Endothelial cell of umbilical vein (primary cell): ENCODE data around the gene NPLOC4. TPM values are rescaled to one million over a fixed set of nuclear protein-coding genes. Genes with fewer than 3 reads are reported as not detected.

Experiments used
- BruUV-seq: library from RNA; stranded (reverse); fragments of 400-500 nt; replicated peaks from 2 replicates; lab custom pipeline; 2021; lab: Mats Ljungman, UMichigan
- CTCF ChIA-PET: fragments of 300-600, 350-600 bp; sonication (Branson Sonifier 250); formaldehyde crosslinking; loops from one replicate; lab custom pipeline; 2021; ENCODE audit warnings: antibody characterized with exemption, inconsistent platforms; lab: Charles Lee
- POLR2A ChIA-PET: fragments of 300-600, 350-600 bp; sonication (Branson Sonifier 250); formaldehyde crosslinking; loops from one replicate; lab custom pipeline; 2021; ENCODE audit warnings: antibody characterized with exemption, inconsistent platforms; lab: Charles Lee
- DNase-seq: peaks from one replicate; pipeline ENCODE4 v3.0.0-alpha.2; 2011; ENCODE audit warnings: low read depth, low spot score
- FAIRE-seq: peaks from 2 replicates; lab custom pipeline; 2011; peaks lifted over from hg19 to GRCh38; lab: Jason Lieb, UNC
- H2AFZ ChIP-seq: 2 replicates; pipeline ENCODE4 v1.6.0; 2012; ENCODE audit warnings: low read depth, low read length, control low read depth, inconsistent platforms
- H3K27ac ChIP-seq: 2 replicates; pipeline ENCODE4 v1.5.1; 2011; ENCODE audit warnings: low read depth, mild to moderate bottlenecking, control low read depth, low read length, moderate library complexity; ENCODE audit not compliant: insufficient read depth
- H3K27me3 ChIP-seq, 2 experiments: 2 replicates each; pipeline versions ENCODE4 v1.6.0 to v1.6.1; 2011; ENCODE audit warnings: low read length in 2 of 2, mixed read lengths in 1 of 2; ENCODE audit not compliant: control insufficient read depth in 2 of 2, insufficient read depth in 2 of 2
- H3K36me3 ChIP-seq, 2 experiments: 2 replicates in 1 of 2; 3 replicates in 1 of 2; pipeline ENCODE4 v1.5.1; 2011; ENCODE audit warnings: low read length in 2 of 2, mild to moderate bottlenecking in 1 of 2, moderate library complexity in 1 of 2; ENCODE audit not compliant: control insufficient read depth in 2 of 2, insufficient read depth in 2 of 2; ENCODE audit errors: extremely low read depth in 1 of 2
- H3K4me1 ChIP-seq: 3 replicates; pipeline ENCODE4 v1.5.1; 2011; ENCODE audit warnings: mild to moderate bottlenecking, low read length; ENCODE audit not compliant: control insufficient read depth, insufficient read depth; ENCODE audit errors: extremely low read depth
- H3K4me2 ChIP-seq: 2 replicates; pipeline ENCODE4 v1.6.1; 2011; ENCODE audit warnings: low read length, control low read depth, mixed read lengths; ENCODE audit not compliant: insufficient read depth
- H3K4me3 ChIP-seq, 3 experiments: fragments of 200-600 bp in 1 of 3; sonication (generic), shearing (Covaris generic) in 1 of 3; replicated peaks in 1 of 3; 2 replicates each; pipeline ENCODE4 v1.5.1; 2011 to 2016; ENCODE audit warnings: control low read depth in 3 of 3, low read length in 3 of 3, mild to moderate bottlenecking in 2 of 3, inconsistent platforms in 1 of 3, low read depth in 1 of 3, moderate library complexity in 1 of 3; ENCODE audit not compliant: insufficient read depth in 1 of 3
- H3K79me2 ChIP-seq: 2 replicates; pipeline ENCODE4 v1.6.0; 2012; ENCODE audit warnings: low read length, inconsistent platforms; ENCODE audit not compliant: control insufficient read depth, insufficient read depth
- H3K9ac ChIP-seq: replicated peaks from 2 replicates; pipeline ENCODE3; 2011; ENCODE audit warnings: low read length, control low read depth; ENCODE audit not compliant: insufficient read depth; ENCODE audit errors: extremely low read depth
- H3K9me1 ChIP-seq: replicated peaks from 3 replicates; pipeline ENCODE4 v1.6.0; 2011; ENCODE audit warnings: mild to moderate bottlenecking, low read length; ENCODE audit not compliant: control insufficient read depth, insufficient read depth; ENCODE audit errors: extremely low read depth
- H3K9me3 ChIP-seq: replicated peaks from 2 replicates; pipeline ENCODE4 v1.5.1; 2012; ENCODE audit warnings: low read length, inconsistent platforms; ENCODE audit not compliant: control insufficient read depth, insufficient read depth
- H4K20me1 ChIP-seq: replicated peaks from 2 replicates; pipeline ENCODE3; 2011; ENCODE audit warnings: mild to moderate bottlenecking, low read length; ENCODE audit not compliant: control insufficient read depth, insufficient read depth; ENCODE audit errors: extremely low read depth
- CTCF ChIP-seq, 2 donors: IDR thresholded peaks; 1 replicate in 1 of 2; 2 replicates in 1 of 2; pipeline ENCODE4 v1.5.1; 2011; ENCODE audit warnings: low read length in 2 of 2, mild to moderate bottlenecking in 2 of 2, moderate library complexity in 2 of 2, control low read depth in 1 of 2, inconsistent platforms in 1 of 2, low read depth in 1 of 2; ENCODE audit not compliant: insufficient read depth in 1 of 2; ENCODE audit errors: extremely low read depth in 1 of 2
- EZH2 ChIP-seq: IDR thresholded peaks from 2 replicates; pipeline ENCODE4 v1.6.1; 2012; ENCODE audit warnings: borderline replicate concordance, low read depth, mild to moderate bottlenecking, moderate library complexity, low read length, inconsistent platforms; ENCODE audit not compliant: severe bottlenecking
- FOS ChIP-seq: IDR thresholded peaks from 2 replicates; pipeline ENCODE4 v1.6.1; 2011; ENCODE audit warnings: mild to moderate bottlenecking, low read length, moderate library complexity, borderline replicate concordance; ENCODE audit not compliant: insufficient read depth
- GATA2 ChIP-seq: IDR thresholded peaks from 2 replicates; pipeline ENCODE4 v1.7.0; 2011; ENCODE audit warnings: low read depth, mild to moderate bottlenecking, moderate library complexity, mixed read lengths, low read length; ENCODE audit not compliant: insufficient read length, insufficient read depth
- JUN ChIP-seq: IDR thresholded peaks from 2 replicates; pipeline ENCODE4 v1.6.1; 2011; ENCODE audit warnings: borderline replicate concordance, low read depth; ENCODE audit not compliant: insufficient read length, insufficient read depth
- MAX ChIP-seq: IDR thresholded peaks from 2 replicates; pipeline ENCODE4 v1.6.1; 2011; ENCODE audit not compliant: insufficient read depth, insufficient read length
- MYC ChIP-seq: IDR thresholded peaks from one replicate; pipeline ENCODE4 v1.6.1; 2011; ENCODE audit warnings: mild to moderate bottlenecking, low read depth, low read length
- POLR2A ChIP-seq: IDR thresholded peaks from 2 replicates; pipeline ENCODE4 v1.6.1; 2012; ENCODE audit warnings: low read depth, mild to moderate bottlenecking, control low read depth, low read length
- POLR2AphosphoS5 ChIP-seq: IDR thresholded peaks from 2 replicates; pipeline ENCODE4 v1.6.1; 2012; ENCODE audit warnings: low read depth, mild to moderate bottlenecking, control low read depth, low read length, moderate library complexity; ENCODE audit not compliant: insufficient read depth
- dilution Hi-C: fragments of 300-500 bp; cut with MboI; formaldehyde crosslinking; loops from one replicate; pipeline ENCODE4 v1.15.0; 2019; ENCODE audit warnings: low sequenced_read_pairs; ENCODE audit not compliant: extremely low pct_ligation_motif_present
- intact Hi-C: fragments of 100-400 bp; cut with micrococcal nuclease; formaldehyde crosslinking; loops from one replicate; pipeline ENCODE4 v1.10.0; 2022
- polyA plus RNA-seq, 4 experiments: library from polyadenylated mRNA; depleted of rRNA in 3 of 4; stranded (reverse) in 3 of 4; unstranded in 1 of 4; fragments of >200 nt; gene quantifications; 2 replicates each; pipeline versions ENCODE4 v1.2.1 to v1.2.3, GENCODE V29; 2011 to 2012; ENCODE audit warnings: missing spikeins in 1 of 4
- total RNA-seq: library from RNA; stranded (reverse); gene quantifications from 2 replicates; pipeline ENCODE4 v1.2.3, GENCODE V29; 2021

The NPLOC4 gene
- total and polyA plus RNA-seq, 2 donors (not counting 3 experiments of a cell fraction or from before 2014, with no cell fraction given): 150 to 175 TPM

- no peak overlapping the region for H3K4me2 ChIP-seq
- H3K9me3 ChIP-seq: no peaks in the 10 kb centered on the region
- no peaks in the 10 kb centered on the region for H3K9me1 ChIP-seq
- no peak overlapping the region for H3K27ac ChIP-seq
- no peak overlapping the region for H2AFZ ChIP-seq
- intact Hi-C loops (no loop called here), dilution Hi-C loops (no loop called here)
- DNase-seq: no peak
- no peak for FAIRE-seq
- no peak overlapping the region for H3K4me3 ChIP-seq
- no peak overlapping the region for H3K9ac ChIP-seq
- H3K27me3 ChIP-seq: peaks cover 5 to 18% of the 10 kb centered on the region in 2 experiments
- no peaks in the 10 kb centered on the region for H4K20me1 ChIP-seq
- no peaks in the 10 kb centered on the region for H3K36me3 ChIP-seq
- H3K4me1 ChIP-seq: peaks cover 3% of the 10 kb centered on the region
- no peak for TF ChIP-seq MAX
- TF ChIP-seq JUN: no peak
- no peak for TF ChIP-seq POLR2A
- no peak for TF ChIP-seq FOS
- TF ChIP-seq POLR2AphosphoS5: no peak
- TF ChIP-seq GATA2: no peak
- no peak for TF ChIP-seq EZH2
- TF ChIP-seq MYC: no peak
- TF ChIP-seq CTCF (IDR thresholded peaks at IDR 0.05; ENCODE audit: extremely low read depth in 1 of 2, insufficient read depth in 1 of 2, low read depth in 1 of 2, low read length in 2 of 2): no peak
- BruUV-seq: no TSS peak
- ChIA-PET POLR2A (interaction anchor here (1.0 kb wide), 1 partner anchor 32 kb away, joined by 3 read pairs; no protein-coding TSS in a partner anchor), CTCF (no interaction called here)
- H3K79me2 ChIP-seq: no peaks in the 10 kb centered on the region
Measured at GRCh38 chr17:81534157-81535006, 102.5 kb downstream of the NPLOC4 start.
